H1 (cell line): Measurements from ENCODE around the gene LRP2BP. TPM values are rescaled to one million over a fixed set of nuclear protein-coding genes. Genes with fewer than 3 reads are reported as not detected.

ENCODE experiments used
- CTCF ChIA-PET: fragments of 300-600 bp; sonication (Branson Sonifier 250); formaldehyde crosslinking; loops from one replicate; lab custom pipeline; 2021; ENCODE audit not compliant: partially characterized antibody; lab: Charles Lee
- POLR2A ChIA-PET: fragments of 300-600 bp; sonication (Branson Sonifier 250); formaldehyde crosslinking; loops from one replicate; lab custom pipeline; 2021; ENCODE audit warnings: inconsistent platforms; ENCODE audit not compliant: partially characterized antibody; lab: Charles Lee
- DNase-seq, 2 experiments: peaks; one replicate each; pipeline versions ENCODE4 v3.0.0 to v3.0.0-alpha.2; 2010 to 2022; ENCODE audit warnings: low spot score in 2 of 2, low read depth in 1 of 2, mixed read lengths in 1 of 2
- FAIRE-seq: peaks from 2 replicates; lab custom pipeline; 2011; peaks lifted over from hg19 to GRCh38; lab: Jason Lieb, UNC
- H2AFZ ChIP-seq: 2 replicates; pipeline ENCODE4 v1.8.1; 2012; ENCODE audit warnings: low read length, inconsistent platforms
- H2AK5ac ChIP-seq: 2 replicates; pipeline ENCODE4 v1.6.1; 2013; ENCODE audit warnings: low read depth, low read length
- H2BK120ac ChIP-seq: replicated peaks from 2 replicates; pipeline ENCODE3; 2013; ENCODE audit warnings: low read depth, low read length, inconsistent platforms
- H2BK12ac ChIP-seq: 2 replicates; pipeline ENCODE4 v1.6.1; 2013; ENCODE audit warnings: low read depth, low read length
- H2BK15ac ChIP-seq: 2 replicates; pipeline ENCODE4 v1.6.1; 2013; ENCODE audit warnings: low read length
- H2BK20ac ChIP-seq: 2 replicates; pipeline ENCODE4 v1.6.1; 2013; ENCODE audit warnings: low read length
- H2BK5ac ChIP-seq: 2 replicates; pipeline ENCODE4 v1.6.1; 2013; ENCODE audit warnings: low read depth, low read length
- H3K14ac ChIP-seq: 2 replicates; pipeline ENCODE4 v1.6.1; 2013; ENCODE audit warnings: inconsistent platforms; ENCODE audit not compliant: insufficient read length
- H3K18ac ChIP-seq: 2 replicates; pipeline ENCODE4 v1.6.1; 2013; ENCODE audit warnings: low read length; ENCODE audit errors: extremely low read depth
- H3K23ac ChIP-seq: 2 replicates; pipeline ENCODE4 v1.6.1; 2013; ENCODE audit warnings: inconsistent platforms; ENCODE audit not compliant: insufficient read length
- H3K23me2 ChIP-seq: 2 replicates; pipeline ENCODE4 v1.6.1; 2013; ENCODE audit warnings: low read depth, low read length
- H3K27ac ChIP-seq: 2 replicates; pipeline ENCODE4 v1.6.1; 2011; ENCODE audit warnings: low read depth, low read length, inconsistent platforms
- H3K27me3 ChIP-seq, 4 experiments: replicated peaks in 1 of 4; 1 replicate in 1 of 4; 2 replicates in 3 of 4; pipeline versions ENCODE4 v1.6.1 to v1.8.1; 2011 to 2013; ENCODE audit warnings: low read length in 3 of 4, mild to moderate bottlenecking in 3 of 4, inconsistent platforms in 2 of 4, mixed read lengths in 2 of 4, moderate library complexity in 1 of 4; ENCODE audit not compliant: control insufficient read depth in 3 of 4, insufficient read depth in 3 of 4; ENCODE audit errors: extremely low read depth in 1 of 4
- H3K36me3 ChIP-seq, 4 experiments: 2 replicates each; pipeline versions ENCODE4 v1.6.1 to v1.8.1; 2011 to 2013; ENCODE audit warnings: mild to moderate bottlenecking in 4 of 4, low read length in 3 of 4, moderate library complexity in 2 of 4, control low read depth in 1 of 4, inconsistent platforms in 1 of 4; ENCODE audit not compliant: insufficient read depth in 4 of 4, control insufficient read depth in 2 of 4
- H3K4ac ChIP-seq: replicated peaks from 2 replicates; pipeline ENCODE3; 2013; ENCODE audit warnings: low read length, low read depth, mixed read lengths, inconsistent platforms; ENCODE audit not compliant: insufficient read length
- H3K4me1 ChIP-seq, 4 experiments: replicated peaks in 1 of 4; 1 replicate in 1 of 4; 2 replicates in 3 of 4; pipeline versions ENCODE4 v1.6.1 to v1.8.1; 2011 to 2013; ENCODE audit warnings: low read length in 3 of 4, inconsistent platforms in 2 of 4, mixed read lengths in 1 of 4; ENCODE audit not compliant: insufficient read depth in 4 of 4, control insufficient read depth in 3 of 4
- H3K4me2 ChIP-seq, 2 experiments: 2 replicates each; pipeline versions ENCODE4 v1.6.1 to v1.8.1; 2011 to 2013; ENCODE audit warnings: low read depth in 2 of 2, low read length in 2 of 2, control low read depth in 1 of 2, inconsistent platforms in 1 of 2, mild to moderate bottlenecking in 1 of 2; ENCODE audit not compliant: insufficient read depth in 1 of 2
- H3K4me3 ChIP-seq, 4 experiments: fragments of 200-600, 300-600 bp in 1 of 4; sonication (generic), shearing (Covaris generic), sonication (Bioruptor Twin) in 1 of 4; 2 replicates each; pipeline versions ENCODE4 v1.5.1 to v1.8.1; 2011 to 2016; ENCODE audit warnings: low read length in 4 of 4, low read depth in 3 of 4, control low read depth in 2 of 4, inconsistent platforms in 2 of 4, mild to moderate bottlenecking in 2 of 4, mixed read lengths in 1 of 4, moderate library complexity in 1 of 4; ENCODE audit not compliant: insufficient read depth in 2 of 4; ENCODE audit errors: extremely low read depth in 1 of 4
- H3K56ac ChIP-seq: replicated peaks from 2 replicates; pipeline ENCODE3; 2013; ENCODE audit warnings: low read depth, mild to moderate bottlenecking, mixed read lengths, low read length, inconsistent platforms; ENCODE audit not compliant: insufficient read length
- H3K79me1 ChIP-seq: 2 replicates; pipeline ENCODE4 v1.6.1; 2013; ENCODE audit warnings: low read depth, low read length, control low read depth
- H3K79me2 ChIP-seq, 2 experiments: 2 replicates each; pipeline versions ENCODE4 v1.6.1 to v1.8.1; 2012 to 2013; ENCODE audit warnings: low read length in 2 of 2, mild to moderate bottlenecking in 2 of 2, inconsistent platforms in 1 of 2; ENCODE audit not compliant: insufficient read depth in 2 of 2, control insufficient read depth in 1 of 2
- H3K9ac ChIP-seq, 4 experiments: replicated peaks in 1 of 4; 1 replicate in 1 of 4; 2 replicates in 3 of 4; pipeline versions ENCODE4 v1.6.1 to v1.8.1; 2011 to 2013; ENCODE audit warnings: low read depth in 3 of 4, low read length in 3 of 4, control low read depth in 2 of 4, mild to moderate bottlenecking in 2 of 4, moderate library complexity in 2 of 4, inconsistent platforms in 1 of 4; ENCODE audit errors: extremely low read depth in 1 of 4
- H3K9me3 ChIP-seq, 2 experiments: 2 replicates each; pipeline versions ENCODE4 v1.6.1 to v1.8.1; 2012 to 2013; ENCODE audit warnings: mild to moderate bottlenecking in 2 of 2, moderate library complexity in 2 of 2, control low read depth in 1 of 2, inconsistent platforms in 1 of 2, low read depth in 1 of 2, low read length in 1 of 2, mixed read lengths in 1 of 2; ENCODE audit not compliant: insufficient read depth in 2 of 2
- H4K20me1 ChIP-seq, 2 experiments: replicated peaks in 1 of 2; 2 replicates each; pipeline versions ENCODE3 to v1.8.1; 2011 to 2013; ENCODE audit warnings: inconsistent platforms in 2 of 2, low read length in 2 of 2, mild to moderate bottlenecking in 1 of 2; ENCODE audit not compliant: insufficient read depth in 2 of 2, control insufficient read depth in 1 of 2
- H4K5ac ChIP-seq: 2 replicates; pipeline ENCODE4 v1.6.1; 2013; ENCODE audit warnings: low read length, low read depth, mixed read lengths, inconsistent platforms; ENCODE audit not compliant: insufficient read length
- H4K8ac ChIP-seq: 2 replicates; pipeline ENCODE4 v1.8.0; 2013; ENCODE audit warnings: mild to moderate bottlenecking, moderate library complexity, low read length, inconsistent platforms; ENCODE audit not compliant: insufficient read depth; ENCODE audit errors: extremely low read depth
- H4K91ac ChIP-seq: replicated peaks from 2 replicates; pipeline ENCODE3; 2013; ENCODE audit warnings: low read length, mixed read lengths, inconsistent platforms; ENCODE audit not compliant: insufficient read length
- JUND ChIP-seq: IDR thresholded peaks from 2 replicates; pipeline ENCODE4 v1.6.1; 2011; ENCODE audit warnings: mild to moderate bottlenecking, improper control_type of control experiment, low read length
- MAX ChIP-seq: IDR thresholded peaks from 2 replicates; pipeline ENCODE4 v1.6.1; 2012; ENCODE audit warnings: inconsistent platforms
- POLR2A ChIP-seq, 2 experiments: IDR thresholded peaks; 1 replicate in 1 of 2; 2 replicates in 1 of 2; pipeline ENCODE4 v1.6.1; 2011; ENCODE audit warnings: low read depth in 2 of 2, low read length in 2 of 2, mild to moderate bottlenecking in 2 of 2; ENCODE audit errors: control extremely low read depth in 1 of 2
- SP2 ChIP-seq: IDR thresholded peaks from 2 replicates; pipeline ENCODE4 v1.6.1; 2012; ENCODE audit warnings: mild to moderate bottlenecking, low read length, inconsistent platforms
- TBP ChIP-seq: IDR thresholded peaks from 2 replicates; pipeline ENCODE4 v1.6.1; 2011; ENCODE audit warnings: low read depth, low read length, improper control_type of control experiment
- TCF12 ChIP-seq: IDR thresholded peaks from 2 replicates; pipeline ENCODE4 v1.6.1; 2011; ENCODE audit warnings: low read depth, mild to moderate bottlenecking, low read length
- WGBS, 2 experiments: shearing (Covaris generic) in 1 of 2; methylation state at CpG; one replicate each; pipeline versions ENCODE4 v1.1.6 to v1.1.7; 2013 to 2015; ENCODE audit warnings: low lambda C conversion rate in 2 of 2, mixed read lengths in 2 of 2, inconsistent platforms in 1 of 2, low coverage in 1 of 2, missing lambda C conversion rate in 1 of 2; ENCODE audit not compliant: insufficient replicate concordance in 2 of 2, insufficient coverage in 1 of 2, insufficient read length in 1 of 2; ENCODE audit errors: extremely low coverage in 1 of 2, missing lambda C conversion rate in 1 of 2; 5-methylcytosine and 5-hydroxymethylcytosine counted together
- polyA plus RNA-seq, 7 experiments: library from polyadenylated mRNA; depleted of rRNA in 3 of 7; stranded (reverse) in 5 of 7; unstranded in 2 of 7; fragments of >200 nt in 5 of 7; fragments of 200-250 nt in 2 of 7; gene quantifications; 1 replicate in 5 of 7; 2 replicates in 1 of 7; 4 replicates in 1 of 7; pipeline versions ENCODE4 v1.2.1 to v1.2.3, GENCODE V29; 2011 to 2013; ENCODE audit warnings: missing spikeins in 2 of 7, mixed read lengths in 2 of 7
- total RNA-seq: library from RNA; stranded (reverse); fragmentation: NEBNext Ultra II Directional; extraction: Animal tissue kit (Norgen Biotek cat#: 25700); gene quantifications from 2 replicates; pipeline ENCODE4 v1.2.1, GENCODE V29; 2021

The LRP2BP gene
- total and polyA plus RNA-seq, 2 of the 8 experiments (the other 6 are each of a cell fraction or from before 2014, with no cell fraction given): 0.12 to 0.30 TPM

- H3K9ac ChIP-seq: no peak overlapping the region
- H3K4me3 ChIP-seq: no peak overlapping the region
- 95% methylated on average over 1 of the region's 1 CpG; no CpG with 5 or more reads in 1 of the 2 experiments for WGBS, 2 experiments
- H3K4ac ChIP-seq: no peak overlapping the region
- H3K18ac ChIP-seq: no peak overlapping the region
- peaks cover 0 to 2% (median under 1%) of the 10 kb centered on the region in 4 experiments; a peak in 1 of 8 replicates for H3K36me3 ChIP-seq
- H2AFZ ChIP-seq: no peak overlapping the region
- H3K4me2 ChIP-seq: no peak overlapping the region
- no peaks in the 10 kb centered on the region for H3K79me1 ChIP-seq
- FAIRE-seq (no peak), DNase-seq (no peak)
- H2BK5ac ChIP-seq: no peak overlapping the region
- H3K4me1 ChIP-seq: peaks cover 0 to 2% (median 0%) of the 10 kb centered on the region in 4 experiments; a peak in 2 of 7 replicates
- no peak overlapping the region for H3K14ac ChIP-seq
- no peak overlapping the region for H3K23ac ChIP-seq
- H2BK15ac ChIP-seq: no peak overlapping the region
- no peak overlapping the region for H3K56ac ChIP-seq
- CTCF ChIA-PET: interaction anchor here (0.7 kb wide), 1 partner anchor 129 kb away, joined by 3 read pairs; no protein-coding TSS in a partner anchor
- no peaks in the 10 kb centered on the region for H3K79me2 ChIP-seq
- H3K27me3 ChIP-seq: no peaks in the 10 kb centered on the region
- POLR2A ChIA-PET: no interaction called here
- H2BK120ac ChIP-seq: no peak overlapping the region
- H4K91ac ChIP-seq: no peak overlapping the region
- H4K8ac ChIP-seq: no peak overlapping the region
- no peak overlapping the region for H4K5ac ChIP-seq
- H2BK20ac ChIP-seq: no peak overlapping the region
- H4K20me1 ChIP-seq: no peaks in the 10 kb centered on the region
- H2AK5ac ChIP-seq: no peak overlapping the region
- no peaks in the 10 kb centered on the region for H3K9me3 ChIP-seq
- H2BK12ac ChIP-seq: no peak overlapping the region
- H3K23me2 ChIP-seq: no peaks in the 10 kb centered on the region
- TF ChIP-seq MAX: no peak
- TF ChIP-seq JUND: no peak
- TF ChIP-seq TBP: no peak
- no peak for TF ChIP-seq TCF12
- TF ChIP-seq POLR2A (IDR thresholded peaks at IDR 0.05; ENCODE audit: control extremely low read depth in 1 of 2, low read depth in 2 of 2, low read length in 2 of 2): no peak
- no peak for TF ChIP-seq SP2
- no peak overlapping the region for H3K27ac ChIP-seq
These were observed 60.1 kb downstream of the LRP2BP start for GRCh38 chr4:185335579-185335978.
